AG04450 (cell line): ENCODE measurements around the gene NINL. TPM values are rescaled to one million over a fixed set of nuclear protein-coding genes. Genes with fewer than 3 reads are reported as not detected.

ENCODE experiments used
- CTCF ChIA-PET: fragments of 300-600, 350-600 bp; formaldehyde crosslinking; extraction: SDS; loops from one replicate; lab custom pipeline; 2022; ENCODE audit warnings: antibody characterized with exemption, inconsistent platforms; lab: Charles Lee
- POLR2A ChIA-PET: fragments of 350-600 bp; formaldehyde crosslinking; extraction: SDS; loops from one replicate; lab custom pipeline; 2021; ENCODE audit warnings: antibody characterized with exemption, inconsistent platforms; lab: Yijun Ruan, JAX
- DNase-seq: peaks from one replicate; pipeline ENCODE4 v3.0.0-alpha.2; 2011; ENCODE audit warnings: low read depth, low spot score
- H3K27ac ChIP-seq: one replicate; pipeline ENCODE4 v1.5.1; 2012; ENCODE audit warnings: low read depth, low read length, control low read depth
- H3K27me3 ChIP-seq: one replicate; pipeline ENCODE4 v1.6.0; 2012; ENCODE audit warnings: low read length; ENCODE audit not compliant: control insufficient read depth, insufficient read depth
- H3K4me3 ChIP-seq: 2 replicates; pipeline ENCODE4 v1.5.1; 2011; ENCODE audit warnings: mild to moderate bottlenecking, low read depth, low read length, control low read depth
- H3K9me3 ChIP-seq: 2 replicates; pipeline ENCODE4 v1.5.1; 2012; ENCODE audit warnings: low read length; ENCODE audit not compliant: control insufficient read depth, insufficient read depth
- CTCF ChIP-seq: IDR thresholded peaks from 2 replicates; pipeline ENCODE4 v1.5.1; 2011; ENCODE audit warnings: low read depth, low read length, control low read depth, inconsistent platforms
- polyA plus RNA-seq: library from polyadenylated mRNA; depleted of rRNA; stranded (reverse); fragments of >200 nt; gene quantifications from 2 replicates; pipeline ENCODE4 v1.2.3, GENCODE V29; 2011

Gene NINL
- polyA plus RNA-seq, 1 experiment: 10.4 TPM

GRCh38 chr20:25544734-25545133, 40.6 kb downstream of the NINL start:
- DNase-seq: no peak
- H3K27me3 ChIP-seq: no peaks in the 10 kb centered on the region
- no peaks in the 10 kb centered on the region for H3K9me3 ChIP-seq
- POLR2A ChIA-PET: interaction anchor here (1.5 kb wide), 1 partner anchor 19 kb away, joined by 3 read pairs; no protein-coding TSS in a partner anchor
- H3K27ac ChIP-seq: no peak overlapping the region
- CTCF ChIA-PET: no interaction called here
- no peak for TF ChIP-seq CTCF
- H3K4me3 ChIP-seq: no peak overlapping the region

DNA sequence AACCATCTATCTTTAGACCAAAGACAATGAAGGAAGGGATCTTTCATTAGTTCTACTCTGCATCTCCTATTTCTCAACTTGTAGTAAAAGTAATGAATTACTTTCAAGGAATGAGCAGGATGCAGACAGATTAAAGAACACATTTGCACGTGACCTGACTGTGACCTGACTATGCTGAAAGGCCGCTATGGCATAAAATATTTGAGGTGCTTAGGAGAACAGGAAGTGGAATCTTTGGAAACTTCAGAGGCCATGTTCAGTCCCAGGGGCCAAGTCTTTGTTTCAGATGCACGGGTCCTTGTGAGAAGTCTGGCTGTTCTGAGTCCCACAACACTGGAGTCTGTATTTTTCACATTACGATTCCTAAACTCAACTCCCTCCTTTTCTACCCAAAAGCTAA, 41.0 kb downstream of the NINL start:
- CTCF ChIA-PET: no interaction called here

DNA sequence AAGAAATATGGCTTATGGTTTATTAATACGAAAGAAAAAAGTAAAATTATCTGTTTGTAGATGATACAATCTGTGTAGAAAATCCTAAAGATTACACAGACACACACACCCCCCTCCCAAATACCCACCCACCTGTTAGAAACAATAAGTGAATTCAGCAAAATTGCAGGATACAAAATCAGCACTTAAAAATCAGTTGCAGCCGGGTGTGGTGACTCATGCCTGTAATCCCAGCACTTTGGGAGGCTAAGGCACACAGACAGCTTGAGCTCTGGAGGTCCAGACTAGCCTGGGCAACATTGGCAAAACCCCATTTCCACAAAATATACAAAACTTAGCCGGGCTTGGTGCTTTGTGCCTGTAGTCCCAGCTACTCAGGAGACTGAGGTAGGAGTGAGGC, 42.3 kb downstream of the NINL start:
- Histone ChIP-seq H3K27ac (peak overlapping the region; percentile 31), H3K9me3 (no peaks in the 10 kb centered on the region), H3K4me3 (no peak overlapping the region), H3K27me3 (no peaks in the 10 kb centered on the region)
- TF ChIP-seq CTCF: no peak
- ChIA-PET CTCF (no interaction called here), POLR2A (interaction anchor here (1.3 kb wide), 1 partner anchor 35 kb away, joined by 3 read pairs; no protein-coding TSS in a partner anchor)
- no peak for DNase-seq

More for the DNA sequence above, 41.0 kb downstream of the NINL start:
- Histone ChIP-seq H3K27ac (no peak overlapping the region), H3K27me3 (no peaks in the 10 kb centered on the region), H3K4me3 (no peak overlapping the region), H3K9me3 (no peaks in the 10 kb centered on the region)
- no peak for DNase-seq
- POLR2A ChIA-PET: interaction anchor here (1.5 kb wide), 1 partner anchor 19 kb away, joined by 3 read pairs; no protein-coding TSS in a partner anchor
- TF ChIP-seq CTCF: no peak

DNA sequence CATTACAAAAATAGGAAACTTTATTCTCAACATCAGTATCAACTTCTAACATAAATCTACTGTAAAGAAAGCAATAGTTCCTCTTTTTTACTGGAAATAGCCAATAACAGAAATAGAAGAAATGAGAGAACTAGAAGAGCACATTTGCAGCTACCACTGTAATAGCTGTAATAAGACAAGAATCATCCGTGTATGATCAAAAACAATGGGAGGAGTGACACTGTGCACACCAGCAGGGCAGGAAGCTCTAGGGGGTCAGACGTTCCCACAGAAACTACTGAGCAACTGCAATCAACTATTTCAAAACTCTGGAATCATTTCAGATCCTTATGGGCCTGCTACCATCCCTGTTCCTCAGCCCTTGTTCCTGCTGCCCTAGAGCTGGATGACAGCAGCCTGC, 43.7 kb downstream of the NINL start:
- no peak for DNase-seq
- Histone ChIP-seq H3K4me3 (no peak overlapping the region), H3K27ac (no peak overlapping the region), H3K9me3 (no peaks in the 10 kb centered on the region), H3K27me3 (no peaks in the 10 kb centered on the region)
- no peak for TF ChIP-seq CTCF
- POLR2A ChIA-PET: interaction anchor here (0.5 to 1.1 kb wide), 2 partner anchors 37 to 43 kb away, joined by 3 to 4 read pairs; no protein-coding TSS in a partner anchor
- CTCF ChIA-PET: interaction anchor here (0.8 to 2.8 kb wide), 5 partner anchors 11 to 151 kb away, joined by 3 to 9 read pairs (median 3); no protein-coding TSS in a partner anchor

DNA sequence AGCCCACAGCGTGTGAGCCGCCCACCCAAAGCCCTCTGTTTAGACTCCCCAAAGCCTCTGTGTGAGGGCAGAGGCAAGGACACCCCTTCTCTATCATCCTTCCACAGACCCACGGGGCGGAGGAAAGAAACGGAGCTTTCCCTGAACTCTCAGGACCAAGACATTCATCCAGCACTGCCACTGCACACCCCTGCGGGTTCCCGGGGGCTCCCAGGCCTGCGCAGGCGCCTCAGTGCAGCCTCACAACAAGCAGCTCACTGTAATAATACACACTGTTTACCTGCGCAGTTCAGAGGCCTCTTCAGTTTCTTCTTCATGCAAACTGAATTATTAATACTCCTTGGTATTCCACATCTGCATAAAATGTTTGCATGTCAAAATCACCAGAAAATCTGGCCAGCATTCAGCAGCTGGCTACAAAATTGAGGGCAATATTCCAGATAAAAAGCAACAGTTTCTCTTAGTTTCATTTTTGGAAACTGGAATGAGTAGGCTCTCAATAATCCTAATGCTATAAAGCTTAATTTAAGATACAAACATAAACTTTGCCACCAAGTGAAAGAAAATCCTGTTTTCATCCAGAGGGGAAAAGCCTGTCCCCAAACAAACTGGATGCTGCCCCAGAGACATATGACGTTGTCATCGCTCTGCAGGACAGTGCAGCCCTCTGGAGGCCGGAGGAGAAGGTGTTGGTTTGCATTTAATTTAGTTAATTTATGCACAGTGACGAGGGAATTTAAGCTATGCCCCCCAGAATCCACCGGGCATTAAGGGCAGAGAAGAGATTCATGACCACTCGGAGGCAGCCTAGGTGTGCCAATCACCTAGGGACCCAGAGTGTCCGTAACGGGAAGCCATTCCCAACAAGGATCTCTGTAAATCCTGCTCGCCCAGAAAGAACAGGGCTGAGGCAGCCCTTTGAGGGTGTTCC, 45.3 kb downstream of the NINL start:
- no peaks in the 10 kb centered on the region for H3K27me3 ChIP-seq
- no peaks in the 10 kb centered on the region for H3K9me3 ChIP-seq
- peak overlapping the region; percentile 39 for H3K27ac ChIP-seq
- ChIA-PET CTCF (interaction anchor here (0.7 to 2.8 kb wide), 7 partner anchors 9 to 75 kb away, joined by 3 to 9 read pairs (median 4); no protein-coding TSS in a partner anchor), POLR2A (no interaction called here)
- H3K4me3 ChIP-seq: peak overlapping the region; percentile 36
- peak; percentile 34 for TF ChIP-seq CTCF
- no peak for DNase-seq
